ENCODE measurements around the gene FMNL3.
"Not testable (repeated sequence)": the region's sequence is repeated elsewhere in the genome, so short reads cannot be mapped to it uniquely, and the experiment has no call there.

The FMNL3 gene

GRCh38 chr12:49716553-49716952, 9.3 kb upstream of the FMNL3 start:
- DNase-seq, result no peak

DNA sequence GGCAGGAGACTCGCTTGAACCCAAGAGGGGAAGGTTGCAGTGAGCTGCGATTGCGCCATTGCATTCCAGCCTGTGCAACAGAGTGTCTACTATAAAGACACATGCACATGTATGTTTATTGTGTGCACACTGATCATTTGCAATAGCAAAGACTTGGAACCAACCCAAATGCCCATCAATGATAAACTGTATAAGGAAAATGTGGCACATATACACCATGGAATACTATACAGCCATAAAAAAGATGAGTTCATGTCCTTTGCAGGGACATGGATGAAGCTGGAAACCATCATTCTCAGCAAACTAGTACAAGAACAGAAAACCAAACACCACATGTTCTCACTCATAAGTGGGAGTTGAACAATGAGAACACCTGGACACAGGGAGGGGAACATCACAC, 6.7 kb upstream of the FMNL3 start:
- DNase-seq, result not testable (repeated sequence)

DNA sequence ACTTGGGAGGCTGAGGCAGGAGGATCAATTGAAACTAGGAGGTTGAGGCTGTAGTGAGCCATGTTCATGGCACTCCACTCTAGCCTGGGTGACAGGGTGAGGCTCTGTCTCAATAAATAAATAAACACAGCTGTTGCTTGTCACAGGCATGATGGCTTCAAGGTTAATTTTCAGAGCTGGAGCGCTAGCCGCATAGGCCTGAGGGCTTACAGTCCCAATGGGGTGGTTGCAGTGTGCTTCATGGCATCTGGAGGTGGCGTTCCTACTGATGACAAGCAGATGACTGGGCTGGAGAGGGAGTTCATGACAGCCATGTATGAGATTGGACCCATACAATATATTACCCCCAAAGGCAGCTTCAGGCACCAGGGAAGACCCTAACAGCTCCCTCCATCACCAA, 1.6 kb upstream of the FMNL3 start:
- no peak for DNase-seq

DNA sequence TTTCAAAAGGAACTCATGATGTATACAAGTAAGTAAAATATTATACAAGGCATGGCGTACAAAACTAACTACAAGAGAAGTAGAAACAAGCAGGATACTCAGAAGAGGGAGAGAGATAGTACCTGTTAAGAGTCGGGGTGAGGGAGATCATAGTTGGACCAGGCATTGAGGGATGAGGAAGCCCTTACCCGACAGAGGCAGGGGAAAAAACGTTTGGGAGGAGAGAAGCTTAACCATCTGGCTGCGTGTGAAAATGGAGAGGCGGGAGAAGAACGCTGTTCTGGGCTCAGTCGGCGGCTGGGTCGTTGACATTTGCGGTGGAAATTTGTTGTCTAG, 575 bp upstream of the FMNL3 start:
- DNase-seq, result no peak

DNA sequence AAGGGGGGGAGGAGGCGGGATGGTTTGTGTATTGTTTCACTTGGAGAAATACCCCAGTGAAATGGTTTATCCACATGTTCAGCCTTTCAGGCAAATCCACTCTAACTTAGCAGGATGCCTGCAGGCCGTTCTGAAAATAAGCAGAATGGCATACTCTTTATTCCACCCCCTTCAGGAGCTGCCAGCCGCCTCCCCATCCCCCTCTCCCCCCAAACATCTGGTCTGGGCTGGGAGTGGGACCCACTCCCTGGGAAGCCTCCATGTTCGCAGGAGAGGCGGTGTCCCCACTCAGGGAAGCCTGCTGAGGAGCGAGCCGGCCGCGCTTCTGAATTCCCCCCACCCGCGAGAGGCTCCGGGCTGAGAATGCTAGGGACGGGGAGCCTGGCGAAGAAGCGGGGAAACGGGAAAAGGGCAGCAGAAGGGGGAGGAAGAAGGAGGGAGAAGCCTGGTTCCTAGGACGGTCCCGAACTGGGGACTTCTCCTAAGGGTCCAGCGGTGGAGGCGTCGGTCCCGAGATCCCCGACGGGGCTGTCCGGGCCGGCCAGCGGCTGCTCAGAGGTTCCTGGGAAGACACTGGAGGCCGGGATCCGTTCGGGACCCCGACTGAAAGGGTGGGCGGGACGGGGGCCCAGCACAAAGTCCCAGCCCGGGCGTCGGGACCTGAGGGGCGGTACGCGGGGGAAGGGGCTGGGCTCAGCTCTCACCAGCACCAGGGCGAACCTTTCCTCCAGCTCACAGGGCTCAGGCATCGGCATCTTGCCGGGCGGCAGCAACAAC, 666 bp downstream of the FMNL3 start:
- peak in 1 of 2 experiments; percentile 58 for DNase-seq

DNA sequence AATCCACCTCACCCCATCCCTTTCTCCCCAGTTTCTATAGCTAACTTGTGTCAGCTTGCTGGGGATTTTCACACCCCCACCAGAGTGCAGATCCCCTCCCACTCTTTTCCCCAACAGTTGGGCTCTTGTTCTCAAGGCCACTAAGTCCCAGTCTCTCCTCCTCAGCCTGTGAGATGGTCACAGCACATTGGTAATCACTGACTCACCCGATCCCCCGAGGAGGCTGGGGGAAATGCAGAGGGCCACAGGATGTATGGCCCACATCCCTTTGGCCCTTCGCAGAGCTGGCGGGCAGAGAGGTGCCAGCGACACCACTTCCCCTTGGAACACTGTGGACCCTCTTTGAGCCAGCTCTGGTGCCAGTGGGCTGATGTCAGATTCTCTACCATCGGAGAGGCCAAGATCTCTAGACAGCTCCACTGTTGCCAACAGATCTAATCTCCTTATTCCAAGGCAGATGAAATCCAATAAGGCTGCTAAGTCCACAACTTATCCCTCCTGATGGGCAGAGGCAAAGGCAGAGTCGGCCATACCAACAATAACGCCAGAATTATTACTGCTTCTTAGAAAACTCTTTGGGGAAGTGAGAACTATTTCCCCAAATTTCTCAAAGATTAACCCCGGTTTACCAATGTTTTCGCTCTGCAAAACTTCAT, 1.6 kb downstream of the FMNL3 start:
- DNase-seq, result peak in 1 of 2 experiments; percentile 13

GRCh38 chr12:49703647-49704137, 3.5 kb downstream of the FMNL3 start:
- peak; percentile 13 to 19 for DNase-seq

DNA sequence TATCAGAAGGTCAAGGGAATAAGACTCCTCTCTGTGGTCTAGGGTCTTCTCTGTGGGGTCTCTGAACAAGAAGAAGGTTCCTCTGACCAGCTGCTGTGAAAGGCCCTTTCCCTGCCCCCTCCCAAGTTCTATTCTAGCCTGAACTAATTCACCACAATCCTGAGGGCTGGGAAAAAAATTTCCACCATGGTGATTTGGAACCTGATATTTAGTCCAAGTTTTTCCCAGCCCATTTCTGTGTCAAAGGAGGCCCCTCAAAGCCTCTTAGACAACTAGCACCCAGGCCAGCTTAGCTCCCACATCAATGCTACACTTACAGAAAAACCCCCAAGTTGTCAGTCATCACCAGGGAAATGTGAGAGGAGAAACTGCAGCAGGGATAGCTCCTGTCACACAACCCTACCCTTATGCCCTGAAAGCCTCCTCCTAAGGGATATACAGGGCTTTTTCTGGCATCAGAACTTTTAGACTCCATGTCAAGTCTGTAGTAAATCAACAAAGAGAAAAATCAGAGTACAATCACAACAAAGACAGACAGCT, 4.5 kb downstream of the FMNL3 start:
- DNase-seq, result no peak

DNA sequence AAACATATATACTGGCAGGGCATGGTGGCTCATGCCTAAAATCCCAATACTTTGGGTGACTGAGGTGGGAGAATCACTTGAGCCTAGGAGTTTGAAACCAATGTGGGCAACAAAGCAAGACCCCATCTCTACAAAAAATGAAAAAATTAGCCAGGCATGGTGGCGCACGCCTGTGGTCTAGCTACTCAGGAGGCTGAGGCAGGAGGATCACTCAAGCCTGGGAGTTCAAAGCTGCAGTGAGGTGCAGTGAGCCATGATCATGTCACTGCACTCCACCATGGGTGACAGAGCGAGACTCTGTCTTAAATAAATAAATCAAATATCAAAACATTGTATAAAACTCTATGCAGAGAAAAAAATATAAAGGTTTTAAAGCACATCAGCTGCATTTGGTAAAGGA, 5.2 kb downstream of the FMNL3 start:
- no peak for DNase-seq

DNA sequence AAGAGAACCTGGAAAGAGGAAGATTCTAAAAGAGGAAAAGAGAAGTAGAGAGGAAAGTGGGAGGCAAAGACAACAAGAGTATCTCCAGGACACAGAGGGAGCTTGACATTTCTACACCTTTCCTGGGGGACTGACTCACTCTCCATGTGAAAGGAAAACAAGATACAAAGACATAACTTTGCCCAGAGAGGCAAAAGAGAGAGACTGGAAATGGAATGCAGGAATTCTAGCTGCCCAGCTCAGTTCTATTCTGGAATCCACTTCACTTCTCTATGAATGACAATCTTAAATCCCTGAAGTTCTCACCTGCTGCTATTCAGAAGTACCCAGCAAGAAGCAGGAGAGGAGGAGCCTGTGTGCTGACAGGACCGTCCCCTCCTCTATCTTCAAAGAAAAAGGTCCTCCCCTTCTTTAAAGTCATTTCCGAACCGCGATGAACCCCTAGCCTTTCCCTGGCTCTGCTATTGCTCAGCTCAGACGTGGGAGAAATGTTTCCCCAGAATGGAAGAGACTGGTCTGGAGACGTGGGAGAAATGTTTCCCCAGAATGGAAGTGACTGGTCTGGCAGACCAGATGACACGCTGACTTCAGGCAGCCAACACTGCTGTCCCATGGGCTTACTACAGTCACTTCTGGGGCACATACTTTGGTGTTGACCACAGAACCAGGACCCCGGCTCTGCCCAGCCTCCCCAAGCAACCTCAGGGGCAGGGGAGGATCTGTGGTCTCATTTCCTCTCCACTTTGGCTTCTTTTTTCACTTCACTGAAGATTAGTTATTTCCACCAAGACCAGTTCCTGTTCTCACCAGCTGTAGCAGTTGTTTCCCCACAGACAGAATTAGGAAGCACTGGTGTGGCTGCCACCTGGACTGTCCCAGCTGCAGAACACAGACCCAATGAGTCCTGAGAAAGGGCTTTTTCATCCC, 8.3 kb downstream of the FMNL3 start:
- peak; percentile 92 to 94 for DNase-seq

- no peak for DNase-seq
These were observed 9.4 kb downstream of the FMNL3 start for GRCh38 chr12:49697808-49698207.

DNA sequence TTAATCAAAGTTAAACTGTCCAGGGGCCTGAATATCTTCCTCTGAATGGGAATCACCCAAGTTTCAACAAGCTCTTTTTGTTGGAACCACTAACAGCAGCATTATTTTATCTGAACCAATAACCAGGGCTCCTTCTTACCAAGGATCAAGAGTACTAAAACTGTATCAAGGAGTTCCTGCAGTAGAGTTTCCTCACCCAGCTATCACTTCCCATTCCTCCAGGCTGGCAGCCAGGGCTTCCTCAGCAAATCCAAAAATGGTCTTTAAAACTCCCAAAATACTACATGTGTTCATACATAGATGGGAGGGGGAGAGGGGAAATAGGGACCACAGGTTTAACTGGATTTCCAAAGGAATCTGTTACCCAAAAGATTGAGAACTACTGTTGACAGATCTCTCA, 10.5 kb downstream of the FMNL3 start:
- DNase-seq, result no peak

DNA sequence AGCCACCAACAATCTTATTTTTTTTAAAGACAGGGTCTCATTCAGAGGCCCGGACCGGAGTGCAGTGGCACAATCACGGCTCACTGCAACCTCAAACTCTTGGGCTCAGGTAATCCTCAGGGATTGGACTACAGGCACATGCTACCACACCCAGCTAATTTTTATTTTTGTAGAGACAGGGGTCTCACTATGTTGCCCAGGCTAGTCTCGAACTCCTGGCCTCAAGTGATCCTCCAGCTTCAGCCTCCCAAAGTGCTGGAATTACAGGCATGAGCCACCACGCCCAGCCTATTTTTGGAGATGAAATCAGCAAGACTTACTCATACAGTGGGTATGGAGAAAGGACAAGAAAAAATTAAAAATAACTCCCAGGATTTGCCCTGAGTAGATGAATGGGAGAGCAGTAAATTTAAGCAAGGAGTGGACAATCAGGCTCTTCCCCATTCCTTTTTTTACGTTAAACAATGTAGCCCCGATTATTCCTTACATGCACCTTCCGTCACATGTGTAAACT, 13.2 kb downstream of the FMNL3 start:
- DNase-seq, result no peak

DNA sequence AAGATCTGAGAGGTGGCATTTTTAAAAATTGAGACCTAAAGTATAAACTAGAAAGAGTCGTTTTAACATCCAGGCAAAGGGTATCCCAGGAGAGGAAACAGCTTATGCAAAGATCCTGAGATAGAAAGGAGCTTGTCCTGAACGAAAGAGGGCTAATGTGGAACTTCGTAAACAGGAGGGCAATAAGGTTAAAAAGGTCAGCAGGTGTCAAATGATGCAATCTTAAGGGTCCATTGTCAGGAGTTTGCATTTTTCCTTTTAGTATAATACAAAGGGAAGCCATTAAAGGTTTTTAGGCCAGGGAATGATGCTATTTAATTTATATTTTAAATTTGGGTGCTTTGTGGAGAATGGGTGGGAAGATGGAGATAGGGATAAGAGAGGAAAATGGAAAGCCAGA, 14.4 kb downstream of the FMNL3 start:
- no peak for DNase-seq

DNA sequence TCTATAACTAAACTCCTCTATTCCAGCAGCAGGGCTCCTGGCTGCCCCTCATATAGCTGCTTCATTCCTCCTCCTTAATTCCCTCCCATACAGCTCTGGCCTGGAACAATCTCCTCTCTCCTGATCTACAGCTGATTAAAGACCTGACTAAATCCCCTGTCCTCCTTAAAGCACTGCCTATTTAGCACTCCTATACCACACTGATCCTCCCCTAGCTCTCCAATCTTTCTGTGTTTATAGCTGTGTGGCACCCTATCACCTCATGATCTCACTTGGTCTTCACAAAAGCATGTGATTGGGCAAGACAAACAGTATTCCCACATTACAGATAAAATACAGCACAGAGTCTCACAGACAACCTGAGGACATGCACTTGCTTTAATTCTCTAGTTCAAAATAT, 17.4 kb downstream of the FMNL3 start:
- no peak for DNase-seq

GRCh38 chr12:49689237-49689636, 18.0 kb downstream of the FMNL3 start:
- no peak for DNase-seq

- no peak for DNase-seq
These were observed 19.3 kb downstream of the FMNL3 start for GRCh38 chr12:49687941-49688340.

GRCh38 chr12:49684310-49684854, 22.8 kb downstream of the FMNL3 start:
- no peak for DNase-seq

- no peak for DNase-seq
These were observed 23.5 kb downstream of the FMNL3 start for GRCh38 chr12:49683599-49684309.

- DNase-seq, result no peak
These were observed 27.1 kb downstream of the FMNL3 start for GRCh38 chr12:49680075-49680474.

DNA sequence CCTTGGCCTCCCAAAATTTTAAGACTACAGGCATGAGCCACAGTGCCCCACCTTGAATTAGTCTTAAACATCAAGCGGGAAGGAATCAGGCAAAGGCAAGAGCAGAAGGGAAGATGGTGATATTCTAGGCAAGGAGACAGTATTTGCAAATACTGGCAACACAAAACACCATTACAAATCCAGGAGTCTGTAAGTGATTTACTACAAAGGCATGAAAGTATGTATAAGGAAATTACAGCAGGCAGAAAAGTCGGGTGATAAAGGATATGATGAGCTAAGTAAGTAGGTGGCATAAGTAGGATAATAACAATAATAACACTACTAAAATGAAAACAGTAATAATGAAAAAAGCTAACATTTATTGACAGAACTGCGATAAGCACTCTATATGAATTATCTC, 28.5 kb downstream of the FMNL3 start:
- DNase-seq, result no peak

DNA sequence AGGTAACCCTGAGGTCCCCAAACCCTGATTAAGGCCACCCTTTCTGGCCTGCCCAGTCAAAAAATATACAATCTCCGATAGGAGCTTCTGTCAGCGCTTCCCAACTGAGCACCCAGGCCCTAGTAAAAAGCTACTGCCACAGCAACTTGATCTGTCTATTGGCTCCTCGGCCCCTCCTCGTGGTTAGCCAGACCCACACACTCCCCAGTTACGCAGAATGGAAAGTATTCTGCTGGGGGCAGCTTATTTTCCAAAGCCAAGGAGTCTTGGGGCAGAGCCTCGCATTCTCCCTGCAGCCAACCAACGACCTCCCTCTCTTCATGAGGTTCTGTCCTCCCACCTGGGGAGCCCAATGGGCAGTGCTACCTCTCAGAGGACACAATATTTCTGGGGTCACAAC, 32.1 kb downstream of the FMNL3 start:
- no peak for DNase-seq
